Activated gamma-delta T cell treated with Interleukin-2 at 50 U/mL for 16 hours (primary cell): Measurements from ENCODE around the gene TNS3.

Experiments used
- DNase-seq: peaks from one replicate; pipeline ENCODE4 v3.0.0-alpha.2; 2020

TNS3 gene

GRCh38 chr7:47539398-47540052 lies 42.4 kb downstream of the TNS3 start:
- DNase-seq: no peak

GRCh38 chr7:47538846-47539311 lies 43.0 kb downstream of the TNS3 start:
- no peak for DNase-seq

GRCh38 chr7:47537716-47538675 lies 43.9 kb downstream of the TNS3 start:
- DNase-seq: no peak

GRCh38 chr7:47536661-47537611 lies 45.0 kb downstream of the TNS3 start:
- DNase-seq: no peak

GRCh38 chr7:47535704-47536628 lies 45.9 kb downstream of the TNS3 start:
- DNase-seq: no peak

GRCh38 chr7:47535035-47535703 lies 46.7 kb downstream of the TNS3 start:
- no peak for DNase-seq

GRCh38 chr7:47534322-47535034 lies 47.4 kb downstream of the TNS3 start:
- DNase-seq: no peak

GRCh38 chr7:47531584-47532492 lies 50.1 kb downstream of the TNS3 start:
- no peak for DNase-seq

GRCh38 chr7:47529826-47530555 lies 51.9 kb downstream of the TNS3 start:
- DNase-seq: no peak

GRCh38 chr7:47529405-47529804 lies 52.5 kb downstream of the TNS3 start:
- DNase-seq: no peak

- no peak for DNase-seq
These were observed 53.4 kb downstream of the TNS3 start for GRCh38 chr7:47528471-47528870.

- DNase-seq: no peak
These were observed 55.4 kb downstream of the TNS3 start for GRCh38 chr7:47526466-47526865.

GRCh38 chr7:47525066-47525623 lies 56.8 kb downstream of the TNS3 start:
- no peak for DNase-seq

GRCh38 chr7:47523401-47523800 lies 58.5 kb downstream of the TNS3 start:
- no peak for DNase-seq

GRCh38 chr7:47521816-47522561 lies 59.9 kb downstream of the TNS3 start:
- DNase-seq: no peak

- DNase-seq: no peak
These were observed 60.7 kb downstream of the TNS3 start for GRCh38 chr7:47521011-47521795.

- DNase-seq: no peak
These were observed 61.5 kb downstream of the TNS3 start for GRCh38 chr7:47520406-47520805.
